HAP-1 (cell line): ENCODE data around the gene ETV2.
"Not testable (repeated sequence)": the region's sequence is repeated elsewhere in the genome, so short reads cannot be mapped to it uniquely, and the experiment has no call there.

Experiments used
- DNase-seq, 2 experiments: peaks; one replicate each; pipeline ENCODE4 v3.0.0-alpha.2; 2016 to 2020; ENCODE audit warnings: low spot score in 2 of 2
- H3K27me3 ChIP-seq: fragments of 250-450 bp; sonication (Bioruptor Pico); 2 replicates; pipeline ENCODE4 v1.5.1; 2020; ENCODE audit warnings: low read depth, mild to moderate bottlenecking, moderate library complexity
- H3K36me3 ChIP-seq: fragments of 250-450 bp; sonication (Bioruptor Pico); replicated peaks from 2 replicates; pipeline ENCODE4 v1.5.1; 2020; ENCODE audit warnings: mild to moderate bottlenecking
- H3K4me1 ChIP-seq: fragments of 250-450 bp; sonication (Bioruptor Pico); 2 replicates; pipeline ENCODE4 v1.5.1; 2020; ENCODE audit warnings: mild to moderate bottlenecking
- H3K4me3 ChIP-seq: fragments of 250-450 bp; sonication (Bioruptor Pico); 2 replicates; pipeline ENCODE4 v1.5.1; 2020; ENCODE audit warnings: mild to moderate bottlenecking, moderate library complexity
- H3K9me3 ChIP-seq: fragments of 250-450 bp; sonication (Bioruptor Pico); 2 replicates; pipeline ENCODE4 v1.5.1; 2020; ENCODE audit warnings: mild to moderate bottlenecking, moderate library complexity
- in situ Hi-C: fragments of 300-500 bp; cut with MboI; formaldehyde crosslinking; loops from 3 replicates; pipeline ENCODE4 v1.14.3; 2020; ENCODE audit warnings: low sequenced_read_pairs, inconsistent platforms, mixed read lengths

ETV2 gene

GRCh38 chr19:35691106-35691505 is 49.6 kb downstream of the ETV2 start:
- H3K4me3 ChIP-seq, H3K36me3 ChIP-seq, DNase-seq, H3K9me3 ChIP-seq, H3K27me3 ChIP-seq, H3K4me1 ChIP-seq, in situ Hi-C loops: not testable (repeated sequence)

DNA sequence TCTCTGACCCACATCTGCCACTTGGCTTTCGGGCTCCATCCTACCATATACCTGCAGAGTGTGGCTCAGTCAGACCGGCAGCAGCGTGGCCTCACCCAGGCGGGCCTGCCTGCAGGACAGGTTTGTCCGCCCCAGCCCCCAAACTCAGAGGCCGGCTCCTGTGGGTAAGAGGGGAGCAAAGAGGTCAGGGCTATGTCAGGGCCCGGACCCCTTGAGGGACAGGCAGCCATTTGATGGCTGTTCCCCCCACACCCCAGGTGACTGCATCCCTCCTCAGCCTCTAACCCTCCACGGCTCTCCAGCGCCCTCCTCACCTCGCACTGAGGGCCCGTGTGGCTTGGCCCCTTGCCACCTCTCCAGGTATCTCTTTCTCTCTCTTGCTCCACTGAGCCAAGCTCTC is 50.5 kb downstream of the ETV2 start:
- H3K27me3 ChIP-seq, result no peaks in the 10 kb centered on the region
- no peak overlapping the region for H3K4me3 ChIP-seq
- peaks cover 3% of the 10 kb centered on the region; the same call in 1 of the 2 replicates for H3K9me3 ChIP-seq
- H3K36me3 ChIP-seq, result no peaks in the 10 kb centered on the region
- no peak for DNase-seq
- H3K4me1 ChIP-seq, result no peaks in the 10 kb centered on the region
- in situ Hi-C loops, result no loop called here

- no peak for DNase-seq
- Histone ChIP-seq H3K27me3 (no peaks in the 10 kb centered on the region), H3K9me3 (peaks cover 3% of the 10 kb centered on the region; the same call in 1 of the 2 replicates), H3K4me1 (no peaks in the 10 kb centered on the region), H3K4me3 (no peak overlapping the region), H3K36me3 (no peaks in the 10 kb centered on the region)
- in situ Hi-C loops, result no loop called here
These were observed 51.9 kb downstream of the ETV2 start for GRCh38 chr19:35693422-35693821.

DNA sequence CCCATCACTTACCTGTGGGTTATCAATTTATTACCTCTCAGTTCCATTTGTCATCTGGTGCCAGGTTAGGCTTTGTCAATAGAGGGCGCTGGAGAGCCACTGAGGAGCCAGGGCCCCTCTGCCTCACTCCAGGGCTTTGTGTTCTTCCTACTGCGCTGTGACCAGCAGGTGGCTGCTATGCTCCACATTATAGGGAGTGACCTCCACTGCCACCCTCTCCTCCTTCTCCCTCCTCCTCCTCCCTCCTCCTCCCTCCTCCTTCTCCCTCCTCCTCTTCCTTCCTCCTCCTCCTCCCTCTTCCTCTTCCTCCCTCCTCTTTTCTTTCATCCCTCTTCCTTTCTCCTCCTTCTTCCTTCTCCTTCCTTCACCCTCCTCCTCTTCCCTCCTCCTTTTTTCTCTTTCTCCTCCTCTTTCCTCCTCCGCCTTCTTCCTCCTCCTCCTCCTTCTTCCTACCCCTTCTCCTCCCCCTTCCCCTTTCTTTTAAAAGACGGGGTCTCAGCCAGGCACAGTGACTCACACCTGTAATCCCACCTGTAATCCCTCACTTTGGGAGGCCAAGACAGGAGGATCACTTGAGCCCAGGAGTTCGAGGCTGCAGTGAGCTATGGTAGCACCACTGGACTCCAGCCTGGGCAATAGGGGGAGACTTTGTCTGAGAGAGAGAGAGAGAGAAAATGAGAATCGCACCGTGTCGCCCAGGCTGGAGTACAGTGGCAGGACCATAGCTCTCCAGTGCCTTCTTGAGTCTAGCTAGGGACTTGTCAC is 52.5 kb downstream of the ETV2 start:
- H3K27me3 ChIP-seq, result no peaks in the 10 kb centered on the region
- DNase-seq, result peak; percentile 80 to 93
- in situ Hi-C loops, result no loop called here
- H3K4me1 ChIP-seq, result no peaks in the 10 kb centered on the region
- H3K9me3 ChIP-seq, result peaks cover 3% of the 10 kb centered on the region; the same call in 1 of the 2 replicates
- H3K4me3 ChIP-seq, result no peak overlapping the region
- H3K36me3 ChIP-seq, result no peaks in the 10 kb centered on the region
